Stimulated activated memory B cell treated with anti-CD40 and anti-IgM and Interleukin-4, amounts not matched to agents 10 μg/mL and 1 μg/mL and 100 μg/mL, for 72 hours (primary cell): ENCODE results near the gene UBE2E1.
A peak's percentile ranks its signal among the peaks of the same experiment; 100 is the strongest.

Experiments
- ATAC-seq: fragments of 150-1000 bp; cut with Tn5 transposase; 2 replicates; pipeline ENCODE4 v1.10.0; 2021
- H3K27ac Mint-ChIP-seq: one replicate; pipeline ENCODE4 v1.8.0; 2022; ENCODE audit warnings: mild to moderate bottlenecking, mixed read lengths
- H3K27me3 Mint-ChIP-seq: one replicate; pipeline ENCODE4 v1.8.0; 2022; ENCODE audit warnings: mixed read lengths
- H3K36me3 Mint-ChIP-seq: one replicate; pipeline ENCODE4 v1.8.0; 2022; ENCODE audit warnings: mixed read lengths
- H3K4me1 Mint-ChIP-seq: one replicate; pipeline ENCODE4 v1.8.0; 2022; ENCODE audit warnings: mixed read lengths
- H3K4me3 Mint-ChIP-seq: one replicate; pipeline ENCODE4 v1.8.0; 2022; ENCODE audit warnings: mild to moderate bottlenecking, moderate library complexity, mixed read lengths
- H3K9me3 Mint-ChIP-seq: one replicate; pipeline ENCODE4 v1.8.0; 2022; ENCODE audit warnings: mixed read lengths

The UBE2E1 gene

DNA sequence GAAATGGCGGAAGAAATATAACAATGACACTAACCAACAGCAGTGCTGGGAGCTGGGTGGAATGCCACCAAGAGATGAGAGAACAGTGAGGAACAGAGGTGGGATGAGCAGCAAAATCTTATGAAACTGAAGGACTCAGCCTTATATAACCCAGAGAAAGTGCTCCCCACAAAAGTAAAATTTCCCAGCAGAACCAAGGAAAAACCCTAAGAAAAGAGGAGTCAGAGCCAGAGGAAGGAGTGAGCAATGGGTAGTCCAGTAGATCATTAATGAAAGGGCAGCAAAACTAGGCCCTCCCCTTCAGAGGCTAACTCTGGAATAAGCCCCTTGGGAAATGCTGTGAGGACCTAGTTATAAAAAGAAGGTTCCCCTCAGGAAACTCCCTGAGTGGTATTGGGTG is 24.7 kb upstream of the UBE2E1 start:
- Mint-ChIP-seq H3K36me3 (peaks cover 4% of the 10 kb centered on the region), H3K4me1 (peaks cover 13% of the 10 kb centered on the region), H3K4me3 (no peak overlapping the region), H3K27me3 (peaks cover 9% of the 10 kb centered on the region), H3K9me3 (peaks cover 9% of the 10 kb centered on the region), H3K27ac (no peak overlapping the region)
- ATAC-seq: no peak

DNA sequence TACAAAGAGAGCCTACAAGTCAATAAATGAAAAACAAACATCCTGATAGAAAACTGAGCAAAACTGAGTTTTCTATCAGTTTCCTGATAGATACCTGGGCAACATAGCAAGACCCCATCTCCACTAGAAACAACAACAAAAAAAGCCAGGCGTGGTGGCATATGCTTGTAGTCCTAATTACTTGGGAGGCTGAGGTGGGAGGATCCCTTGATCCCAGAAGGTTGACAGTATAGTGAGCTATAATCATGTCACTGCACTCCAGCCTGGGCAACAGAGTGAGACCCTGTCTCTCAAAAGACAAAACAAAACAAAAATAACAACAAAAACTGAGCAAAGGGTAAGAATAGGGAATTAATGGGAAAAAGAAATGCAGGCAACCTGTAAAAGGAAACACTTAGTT is 23.9 kb upstream of the UBE2E1 start:
- Mint-ChIP-seq H3K27ac (no peak overlapping the region), H3K4me3 (no peak overlapping the region), H3K9me3 (peaks cover 9% of the 10 kb centered on the region), H3K36me3 (peaks cover 4% of the 10 kb centered on the region), H3K27me3 (peaks cover 9% of the 10 kb centered on the region), H3K4me1 (peaks cover 13% of the 10 kb centered on the region)
- no peak for ATAC-seq

GRCh38 chr3:23785097-23785645 is 20.6 kb upstream of the UBE2E1 start:
- Mint-ChIP-seq H3K27me3 (peaks cover 9% of the 10 kb centered on the region), H3K36me3 (peaks cover 4% of the 10 kb centered on the region), H3K4me1 (peaks cover 4% of the 10 kb centered on the region), H3K9me3 (peaks cover 9% of the 10 kb centered on the region), H3K27ac (no peak overlapping the region), H3K4me3 (no peak overlapping the region)
- no peak for ATAC-seq

- H3K27ac Mint-ChIP-seq: no peak overlapping the region
- no peaks in the 10 kb centered on the region for H3K4me1 Mint-ChIP-seq
- no peak overlapping the region for H3K4me3 Mint-ChIP-seq
- H3K36me3 Mint-ChIP-seq: peaks cover 4% of the 10 kb centered on the region
- ATAC-seq: no peak
- peaks cover 8% of the 10 kb centered on the region for H3K9me3 Mint-ChIP-seq
- peaks cover 9% of the 10 kb centered on the region for H3K27me3 Mint-ChIP-seq
These were observed 19.9 kb upstream of the UBE2E1 start for GRCh38 chr3:23785882-23786281.

GRCh38 chr3:23791678-23792077 is 14.1 kb upstream of the UBE2E1 start:
- no peak for ATAC-seq
- Mint-ChIP-seq H3K36me3 (no peaks in the 10 kb centered on the region), H3K4me1 (no peaks in the 10 kb centered on the region), H3K27ac (no peak overlapping the region), H3K4me3 (no peak overlapping the region), H3K27me3 (no peaks in the 10 kb centered on the region), H3K9me3 (no peaks in the 10 kb centered on the region)

DNA sequence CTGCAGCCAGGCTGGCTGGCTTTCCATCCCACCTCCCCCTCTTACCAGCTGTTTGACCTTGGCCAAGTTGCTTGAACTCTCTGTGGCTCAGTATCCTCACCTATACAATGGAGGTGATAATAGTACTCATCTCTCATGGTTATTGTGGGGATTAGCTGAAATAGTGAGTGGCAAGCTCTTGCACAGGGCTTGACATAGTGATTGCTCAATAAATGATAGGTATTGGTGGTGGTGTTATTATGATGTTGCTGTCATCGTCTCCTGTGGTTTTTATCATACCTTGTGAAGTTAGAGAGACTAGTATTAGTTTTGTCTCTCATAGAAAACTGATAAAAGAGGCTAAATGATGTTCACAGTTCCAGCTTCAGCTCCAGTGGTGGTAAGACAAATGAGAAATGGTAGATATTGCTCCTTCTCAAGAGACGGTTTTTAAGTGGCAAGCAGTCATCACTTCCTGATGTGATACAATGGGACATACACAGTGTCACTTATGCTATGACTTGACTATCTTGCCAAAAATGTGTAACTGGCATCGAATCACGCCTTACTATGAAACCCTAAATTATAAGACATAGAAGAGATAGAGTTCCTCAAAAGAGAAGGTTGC is 12.1 kb upstream of the UBE2E1 start:
- Mint-ChIP-seq H3K36me3 (no peaks in the 10 kb centered on the region), H3K4me3 (no peak overlapping the region), H3K9me3 (no peaks in the 10 kb centered on the region), H3K27ac (no peak overlapping the region), H3K4me1 (peaks cover 9% of the 10 kb centered on the region), H3K27me3 (no peaks in the 10 kb centered on the region)
- ATAC-seq: no peak

- peaks cover 9% of the 10 kb centered on the region for H3K4me1 Mint-ChIP-seq
- no peak for ATAC-seq
- H3K36me3 Mint-ChIP-seq: no peaks in the 10 kb centered on the region
These were observed 10.7 kb upstream of the UBE2E1 start for GRCh38 chr3:23795096-23795495.

GRCh38 chr3:23796518-23796917 is 9.2 kb upstream of the UBE2E1 start:
- Mint-ChIP-seq H3K27me3 (no peaks in the 10 kb centered on the region), H3K4me3 (no peak overlapping the region), H3K9me3 (no peaks in the 10 kb centered on the region), H3K36me3 (no peaks in the 10 kb centered on the region), H3K4me1 (peaks cover 9% of the 10 kb centered on the region), H3K27ac (peak overlapping the region; percentile 45)
- no peak for ATAC-seq

More at GRCh38 chr3:23795096-23795495, 10.7 kb upstream of the UBE2E1 start:
- no peaks in the 10 kb centered on the region for H3K27me3 Mint-ChIP-seq
- H3K27ac Mint-ChIP-seq: no peak overlapping the region
- H3K9me3 Mint-ChIP-seq: no peaks in the 10 kb centered on the region
- H3K4me3 Mint-ChIP-seq: no peak overlapping the region

- no peaks in the 10 kb centered on the region for H3K27me3 Mint-ChIP-seq
- H3K9me3 Mint-ChIP-seq: no peaks in the 10 kb centered on the region
- H3K36me3 Mint-ChIP-seq: no peaks in the 10 kb centered on the region
- peak; percentile 84 for ATAC-seq
- peak overlapping the region; percentile 45 for H3K27ac Mint-ChIP-seq
- H3K4me3 Mint-ChIP-seq: no peak overlapping the region
- peaks cover 9% of the 10 kb centered on the region for H3K4me1 Mint-ChIP-seq
These were observed 8.3 kb upstream of the UBE2E1 start for GRCh38 chr3:23797491-23797890.

GRCh38 chr3:23798456-23798855 is 7.3 kb upstream of the UBE2E1 start:
- no peak overlapping the region for H3K27ac Mint-ChIP-seq
- no peaks in the 10 kb centered on the region for H3K9me3 Mint-ChIP-seq
- ATAC-seq: no peak
- H3K36me3 Mint-ChIP-seq: no peaks in the 10 kb centered on the region
- H3K27me3 Mint-ChIP-seq: no peaks in the 10 kb centered on the region
- H3K4me1 Mint-ChIP-seq: peaks cover 9% of the 10 kb centered on the region
- H3K4me3 Mint-ChIP-seq: no peak overlapping the region

DNA sequence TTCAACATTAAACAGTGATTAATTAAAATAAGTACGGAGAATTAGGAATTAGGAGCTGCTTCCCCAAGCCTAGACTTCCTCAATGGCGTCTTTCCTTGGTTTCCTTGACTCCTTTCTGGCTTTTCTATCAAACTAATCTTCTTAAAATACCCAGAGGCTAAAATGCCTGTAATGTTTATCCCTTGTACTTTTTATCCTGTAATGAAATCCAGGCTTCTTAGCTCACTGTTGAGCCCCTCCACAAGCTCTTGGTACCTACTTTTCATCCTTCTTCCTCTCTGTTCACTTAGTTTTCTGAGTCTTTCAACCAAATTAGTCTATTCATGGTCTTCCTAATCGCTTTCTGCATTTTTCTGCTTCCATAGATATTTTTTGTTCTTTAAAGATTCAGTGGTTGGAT is 6.9 kb upstream of the UBE2E1 start:
- H3K27me3 Mint-ChIP-seq: no peaks in the 10 kb centered on the region
- peaks cover 9% of the 10 kb centered on the region for H3K4me1 Mint-ChIP-seq

GRCh38 chr3:23800731-23801130 is 5.0 kb upstream of the UBE2E1 start:
- H3K27me3 Mint-ChIP-seq: no peaks in the 10 kb centered on the region
- ATAC-seq: no peak
- peaks cover 2% of the 10 kb centered on the region for H3K36me3 Mint-ChIP-seq
- H3K27ac Mint-ChIP-seq: no peak overlapping the region
- no peaks in the 10 kb centered on the region for H3K9me3 Mint-ChIP-seq
- no peak overlapping the region for H3K4me3 Mint-ChIP-seq
- H3K4me1 Mint-ChIP-seq: peaks cover 16% of the 10 kb centered on the region

More for the DNA sequence above, 6.9 kb upstream of the UBE2E1 start:
- Mint-ChIP-seq H3K4me3 (no peak overlapping the region), H3K36me3 (no peaks in the 10 kb centered on the region), H3K27ac (no peak overlapping the region), H3K9me3 (no peaks in the 10 kb centered on the region)
- no peak for ATAC-seq

DNA sequence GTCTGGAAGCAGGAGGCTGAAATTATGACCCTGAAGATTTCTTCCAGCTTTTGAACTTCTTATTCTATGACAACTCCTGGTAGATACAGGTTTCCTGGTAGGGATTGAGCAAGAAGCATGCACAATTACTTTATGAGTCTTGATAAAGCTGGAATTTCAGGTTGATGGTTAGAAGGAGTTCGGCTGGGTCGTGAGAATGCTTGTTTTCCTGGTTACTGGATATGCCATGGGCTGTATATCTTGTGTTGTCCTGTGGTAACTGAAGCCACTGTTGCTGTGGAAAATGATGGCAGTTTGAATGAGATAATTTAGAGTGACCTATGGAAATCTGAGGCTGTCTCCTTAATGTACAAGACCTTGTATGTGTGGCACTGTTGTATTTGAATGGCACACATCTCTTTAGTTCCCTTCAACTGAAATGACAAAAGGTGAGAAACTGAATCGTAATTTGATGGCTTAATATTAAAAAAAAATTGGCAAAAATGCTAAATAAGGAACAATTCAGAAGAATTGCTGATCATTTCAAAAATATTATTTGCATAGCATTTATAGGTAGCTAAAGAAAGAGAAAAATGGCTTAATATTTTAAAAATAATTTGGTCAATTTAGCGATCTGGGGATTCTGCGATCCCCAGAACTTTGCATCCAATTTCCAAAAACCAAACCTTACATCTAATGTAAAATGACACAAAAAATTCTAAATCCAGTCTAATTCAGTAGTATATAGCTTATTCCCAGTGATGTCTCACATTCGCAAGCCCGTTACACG is 1.1 kb upstream of the UBE2E1 start:
- ATAC-seq: no peak
- H3K9me3 Mint-ChIP-seq: no peaks in the 10 kb centered on the region
- H3K36me3 Mint-ChIP-seq: peaks cover 11% of the 10 kb centered on the region
- H3K27me3 Mint-ChIP-seq: no peaks in the 10 kb centered on the region
- H3K4me1 Mint-ChIP-seq: peaks cover 38% of the 10 kb centered on the region
- no peak overlapping the region for H3K4me3 Mint-ChIP-seq
- H3K27ac Mint-ChIP-seq: peak overlapping the region; percentile 98

GRCh38 chr3:23805210-23805632 is 534 bp upstream of the UBE2E1 start:
- H3K4me3 Mint-ChIP-seq: peak overlapping the region; percentile 94
- ATAC-seq: no peak
- H3K27me3 Mint-ChIP-seq: no peaks in the 10 kb centered on the region
- peak overlapping the region; percentile 98 for H3K27ac Mint-ChIP-seq
- H3K36me3 Mint-ChIP-seq: peaks cover 14% of the 10 kb centered on the region
- H3K4me1 Mint-ChIP-seq: peaks cover 44% of the 10 kb centered on the region
- H3K9me3 Mint-ChIP-seq: no peaks in the 10 kb centered on the region

DNA sequence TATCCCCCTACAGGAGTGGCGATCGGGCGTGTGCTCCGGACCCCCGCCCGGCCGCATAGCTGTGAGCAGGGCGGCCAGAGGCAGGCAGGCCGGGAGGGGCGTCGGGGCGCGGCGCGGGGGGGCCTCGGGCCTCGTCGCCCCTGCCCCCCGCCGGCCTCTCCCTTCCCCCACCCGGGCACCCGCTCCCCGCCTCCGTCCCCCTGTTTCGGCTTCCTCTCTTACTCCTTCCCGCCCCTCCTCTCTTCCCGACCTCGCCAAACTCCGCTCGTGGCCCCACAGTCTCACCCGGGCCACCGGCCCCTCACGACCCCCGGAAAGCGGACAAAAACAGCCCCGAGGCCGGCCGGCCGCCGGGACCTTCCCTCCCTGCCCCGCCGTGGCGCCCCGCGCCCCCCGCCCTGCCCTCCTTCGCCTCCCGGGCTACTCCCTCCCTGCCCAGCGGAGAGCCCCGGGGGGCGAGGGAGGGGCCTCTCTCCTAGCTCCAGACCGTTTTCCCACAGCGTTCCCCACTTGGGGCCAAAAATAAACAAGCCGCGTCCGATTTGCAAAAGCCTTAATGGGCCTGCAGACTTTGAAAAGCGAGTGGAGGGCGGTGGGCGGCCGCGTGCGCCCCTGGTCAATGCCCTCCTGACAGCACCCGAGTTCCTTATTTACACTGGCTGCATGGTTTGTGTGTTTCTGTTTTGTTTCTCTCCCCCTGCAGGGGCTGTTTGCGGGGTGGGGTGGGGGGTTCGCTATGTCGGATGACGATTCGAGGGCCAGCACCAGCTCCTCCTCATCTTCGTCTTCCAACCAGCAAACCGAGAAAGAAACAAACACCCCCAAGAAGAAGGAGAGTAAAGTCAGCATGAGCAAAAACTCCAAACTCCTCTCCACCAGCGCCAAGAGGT is 1.0 kb downstream of the UBE2E1 start:
- H3K4me1 Mint-ChIP-seq: peaks cover 57% of the 10 kb centered on the region
- H3K9me3 Mint-ChIP-seq: no peaks in the 10 kb centered on the region
- peaks cover 16% of the 10 kb centered on the region for H3K36me3 Mint-ChIP-seq
- peak overlapping the region; percentile 98 for H3K27ac Mint-ChIP-seq
- peak overlapping the region; percentile 100 for H3K4me3 Mint-ChIP-seq
- no peaks in the 10 kb centered on the region for H3K27me3 Mint-ChIP-seq
- ATAC-seq: peak; percentile 52
